Activated CD8-positive, alpha-beta memory T cell treated with anti-CD3 and anti-CD28 coated beads for 36 hours (primary cell): ENCODE results near the gene KCNQ1OT1. TPM values are rescaled to one million over a fixed set of nuclear protein-coding genes. Genes with fewer than 3 reads are reported as not detected.

Experiments used
- CTCF ChIA-PET: fragments of 350-600 bp; sonication (Branson Sonifier 250); formaldehyde crosslinking; loops from one replicate; lab custom pipeline; 2021; ENCODE audit warnings: antibody characterized with exemption; lab: Charles Lee
- POLR2A ChIA-PET: fragments of 350-600 bp; sonication (Branson Sonifier 250); formaldehyde crosslinking; loops from one replicate; lab custom pipeline; 2021; ENCODE audit warnings: antibody characterized with exemption; lab: Charles Lee
- total RNA-seq, 2 experiments: library from RNA; stranded (reverse); gene quantifications; one replicate each; pipeline ENCODE4 v1.2.3, GENCODE V29; 2021

KCNQ1OT1 gene
- total RNA-seq, 2 experiments from 2014 or later: 0.21 TPM

DNA sequence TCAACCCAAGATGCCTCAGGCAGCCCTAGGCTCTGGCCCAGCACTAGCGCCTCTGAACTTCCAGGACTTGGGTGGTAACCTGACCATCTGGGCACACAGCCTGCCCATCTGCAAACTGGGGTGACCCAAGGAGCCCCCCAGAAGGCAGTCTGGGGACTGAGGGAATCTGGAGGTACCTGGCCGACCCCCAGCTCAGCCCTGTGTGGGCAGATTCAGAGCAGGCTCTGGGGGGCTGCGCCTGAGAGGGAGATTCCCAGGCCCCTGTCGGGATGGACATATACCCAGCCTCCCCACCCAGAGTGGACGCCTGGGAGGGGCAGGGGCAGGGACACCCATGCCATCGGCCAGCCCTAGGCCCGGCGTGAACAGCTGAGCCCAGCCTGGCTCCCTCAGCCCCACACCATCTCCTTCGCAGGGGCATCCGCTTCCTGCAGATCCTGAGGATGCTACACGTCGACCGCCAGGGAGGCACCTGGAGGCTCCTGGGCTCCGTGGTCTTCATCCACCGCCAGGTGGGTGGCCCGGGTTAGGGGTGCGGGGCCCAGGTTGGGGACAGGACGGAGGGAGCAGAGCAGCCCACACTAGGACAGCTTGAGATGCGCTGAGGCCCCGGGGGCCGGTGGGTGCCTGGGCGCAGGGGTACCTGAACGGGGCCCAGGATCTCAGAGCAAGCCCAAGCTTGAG, 128.1 kb downstream of the KCNQ1OT1 start:
- ChIA-PET CTCF (no interaction called here), POLR2A (no interaction called here)

DNA sequence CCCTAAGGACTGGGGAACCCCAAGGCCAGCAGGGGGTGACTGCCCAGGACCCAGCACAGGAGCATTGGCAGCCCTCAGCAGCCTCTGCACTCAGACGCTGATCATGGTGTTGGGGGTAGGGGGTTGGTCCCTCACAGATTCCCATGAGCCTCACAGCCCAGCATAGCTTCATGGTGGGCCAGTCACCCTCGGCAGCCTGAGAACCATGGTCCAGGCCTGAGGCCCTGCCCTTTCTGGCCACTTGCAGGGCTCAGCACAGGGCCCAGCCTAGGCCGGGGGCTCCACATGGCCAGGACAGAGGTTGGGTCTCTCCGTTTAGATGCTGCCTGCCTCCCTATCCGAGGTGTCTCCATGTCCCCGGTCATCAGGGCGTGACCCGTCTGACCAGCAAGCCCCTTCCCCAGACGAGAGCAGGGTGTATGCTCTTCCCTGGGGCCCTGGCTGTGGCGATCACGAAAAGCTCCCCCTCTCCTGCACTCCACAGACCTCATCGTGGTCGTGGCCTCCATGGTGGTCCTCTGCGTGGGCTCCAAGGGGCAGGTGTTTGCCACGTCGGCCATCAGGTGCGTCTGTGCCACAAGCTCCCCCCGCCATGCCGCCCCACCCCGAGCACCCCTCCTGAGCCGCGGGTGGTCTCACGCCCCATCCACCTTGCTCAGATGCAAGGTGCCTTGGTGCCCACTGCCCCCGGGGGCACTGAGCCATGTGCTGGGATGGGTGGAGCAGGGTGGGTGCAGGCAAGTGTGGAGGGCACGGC, 128.8 kb downstream of the KCNQ1OT1 start:
- POLR2A ChIA-PET: no interaction called here
- CTCF ChIA-PET: no interaction called here

DNA sequence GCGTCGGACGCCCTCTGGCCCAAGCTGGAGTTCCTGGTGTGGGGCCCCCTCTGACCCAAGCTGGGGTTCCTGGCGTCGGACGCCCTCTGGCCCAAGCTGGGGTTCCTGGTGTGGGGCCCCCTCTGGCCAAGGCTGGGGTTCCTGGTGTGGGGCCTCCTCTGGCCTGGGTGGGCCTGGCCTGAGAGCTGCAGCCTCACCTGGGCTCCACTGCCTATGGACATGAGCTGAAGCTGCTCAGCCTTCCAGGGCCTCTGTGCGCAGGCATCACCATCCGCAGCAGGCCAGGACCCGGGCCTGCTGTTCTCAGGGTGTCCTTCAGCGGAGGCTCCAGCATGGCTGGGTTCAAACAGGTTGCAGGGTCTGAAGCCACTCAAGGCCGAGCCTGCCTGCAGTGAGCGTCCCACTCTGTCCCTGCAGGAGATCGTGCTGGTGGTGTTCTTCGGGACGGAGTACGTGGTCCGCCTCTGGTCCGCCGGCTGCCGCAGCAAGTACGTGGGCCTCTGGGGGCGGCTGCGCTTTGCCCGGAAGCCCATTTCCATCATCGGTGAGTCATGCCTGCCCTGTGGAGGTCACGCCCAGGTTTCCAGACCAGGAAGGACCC, 129.5 kb downstream of the KCNQ1OT1 start:
- CTCF ChIA-PET: no interaction called here
- POLR2A ChIA-PET: no interaction called here

DNA sequence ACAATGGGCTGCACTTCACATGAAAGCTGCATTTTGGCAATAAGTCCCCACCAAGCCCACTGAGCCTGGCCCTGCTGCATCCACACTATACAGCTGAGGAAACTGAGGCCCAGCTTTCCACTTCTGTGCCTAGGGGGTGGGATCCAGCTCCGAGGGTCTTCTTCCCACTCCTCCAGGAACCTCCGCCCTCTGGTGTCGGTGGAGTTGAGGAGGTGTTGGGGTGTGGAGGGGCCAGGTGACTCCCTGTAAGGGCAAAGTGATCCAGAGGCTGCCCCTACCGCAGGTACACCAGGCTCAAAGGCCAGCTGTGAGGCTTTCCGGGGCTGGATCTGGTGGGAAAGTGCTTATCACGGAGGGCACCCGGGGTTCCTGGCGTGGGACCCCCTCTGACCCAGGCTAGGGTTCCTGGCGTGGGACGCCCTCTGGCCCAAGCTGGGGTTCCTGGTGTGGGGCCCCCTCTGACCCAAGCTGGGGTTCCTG, 130.0 kb downstream of the KCNQ1OT1 start:
- ChIA-PET CTCF (no interaction called here), POLR2A (no interaction called here)

DNA sequence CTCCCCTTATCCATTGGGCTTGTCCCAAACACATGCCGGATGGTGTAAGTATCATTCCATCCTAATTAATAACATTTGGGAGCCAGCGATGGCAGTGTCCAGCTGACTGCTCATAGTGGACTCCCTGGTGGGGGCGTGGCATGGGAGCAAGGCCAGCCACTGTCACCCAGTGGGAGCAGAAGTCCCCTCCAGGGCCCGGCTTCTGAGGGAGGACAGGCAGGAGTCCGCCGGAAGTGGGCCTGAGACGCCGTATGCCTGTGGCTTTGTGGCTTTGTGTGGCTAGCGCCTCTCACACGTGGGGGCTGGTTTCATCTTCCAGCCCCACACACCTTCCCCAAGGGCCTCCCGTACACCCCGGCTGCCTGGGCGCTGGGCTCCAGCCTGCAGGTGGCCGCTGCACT, 130.5 kb downstream of the KCNQ1OT1 start:
- ChIA-PET CTCF (no interaction called here), POLR2A (no interaction called here)

DNA sequence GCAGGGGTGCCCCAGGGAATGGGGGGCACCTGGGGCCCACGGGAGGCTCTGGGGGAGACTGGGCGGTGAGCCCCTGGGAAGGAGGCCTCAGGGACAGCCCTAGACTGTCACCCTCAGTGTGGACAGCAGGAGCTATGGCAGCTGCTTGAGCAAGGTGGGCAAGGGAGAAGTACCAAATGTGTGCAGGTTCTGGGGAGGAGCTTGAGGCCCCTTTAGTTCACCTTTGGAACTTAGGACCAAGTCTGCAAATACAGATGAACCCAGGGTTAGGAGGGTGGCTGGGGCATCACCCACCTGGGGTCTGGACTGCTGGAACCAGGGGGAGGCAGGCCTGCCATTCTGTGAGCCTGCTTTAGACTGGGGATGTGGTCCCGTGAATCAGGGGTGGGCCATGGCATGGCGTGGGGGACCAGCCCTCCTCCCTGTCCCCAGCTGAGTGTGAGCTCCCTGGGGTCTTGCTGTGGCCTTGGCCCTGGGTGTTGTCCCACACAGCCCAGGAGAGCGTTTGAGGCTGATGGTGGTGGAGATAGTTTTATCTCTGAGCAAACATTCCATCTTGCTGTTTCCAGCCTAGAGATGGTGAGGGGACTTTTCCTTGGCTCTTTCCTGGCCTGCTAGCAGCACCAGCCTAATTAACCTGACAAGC, 132.6 kb downstream of the KCNQ1OT1 start:
- ChIA-PET POLR2A (no interaction called here), CTCF (interaction anchor here (0.8 kb wide), 1 partner anchor 146 kb away, joined by 3 read pairs; no protein-coding TSS in a partner anchor)

DNA sequence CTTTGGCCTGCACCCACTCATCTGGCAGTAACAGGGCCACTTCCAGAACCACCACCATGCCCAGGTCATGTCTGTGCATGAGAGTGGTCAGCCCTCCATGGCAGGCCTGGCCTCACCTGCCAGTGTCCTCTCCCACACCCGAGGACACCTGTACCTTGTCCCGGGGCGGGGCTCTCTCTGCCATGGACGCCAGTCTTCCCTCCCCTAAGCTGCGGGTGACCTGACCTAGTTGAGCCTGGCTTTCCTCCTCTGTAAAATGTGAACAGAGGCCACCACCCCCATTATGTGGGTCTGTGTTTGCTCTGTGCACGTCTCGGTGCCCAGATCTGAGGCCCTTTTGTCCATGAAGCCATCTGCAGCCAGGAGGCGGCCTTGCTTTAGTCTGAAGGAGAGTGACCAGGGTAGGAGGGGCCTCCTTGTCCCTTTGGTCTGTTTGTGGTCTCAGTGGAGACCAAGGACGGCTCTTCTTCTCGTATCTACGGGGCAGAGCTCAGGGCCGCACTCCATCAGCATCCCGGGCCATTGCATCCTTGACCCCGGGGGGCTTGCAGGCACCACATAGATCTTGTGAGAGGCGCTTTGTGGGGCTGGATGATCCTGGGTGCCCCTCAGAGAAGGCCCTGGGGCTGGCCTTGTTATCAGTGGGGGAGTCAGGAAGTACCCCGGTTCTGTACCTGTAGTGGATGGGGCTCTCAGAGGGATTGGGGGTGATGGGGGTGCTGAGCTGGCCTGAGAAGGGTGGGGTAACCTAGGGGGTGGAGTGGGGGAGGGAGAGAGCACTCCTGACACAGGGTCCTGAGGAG, 133.4 kb downstream of the KCNQ1OT1 start:
- POLR2A ChIA-PET: no interaction called here
- CTCF ChIA-PET: interaction anchor here (0.8 to 1.1 kb wide), 2 partner anchors 34 to 146 kb away, joined by 3 read pairs; no protein-coding TSS in a partner anchor

DNA sequence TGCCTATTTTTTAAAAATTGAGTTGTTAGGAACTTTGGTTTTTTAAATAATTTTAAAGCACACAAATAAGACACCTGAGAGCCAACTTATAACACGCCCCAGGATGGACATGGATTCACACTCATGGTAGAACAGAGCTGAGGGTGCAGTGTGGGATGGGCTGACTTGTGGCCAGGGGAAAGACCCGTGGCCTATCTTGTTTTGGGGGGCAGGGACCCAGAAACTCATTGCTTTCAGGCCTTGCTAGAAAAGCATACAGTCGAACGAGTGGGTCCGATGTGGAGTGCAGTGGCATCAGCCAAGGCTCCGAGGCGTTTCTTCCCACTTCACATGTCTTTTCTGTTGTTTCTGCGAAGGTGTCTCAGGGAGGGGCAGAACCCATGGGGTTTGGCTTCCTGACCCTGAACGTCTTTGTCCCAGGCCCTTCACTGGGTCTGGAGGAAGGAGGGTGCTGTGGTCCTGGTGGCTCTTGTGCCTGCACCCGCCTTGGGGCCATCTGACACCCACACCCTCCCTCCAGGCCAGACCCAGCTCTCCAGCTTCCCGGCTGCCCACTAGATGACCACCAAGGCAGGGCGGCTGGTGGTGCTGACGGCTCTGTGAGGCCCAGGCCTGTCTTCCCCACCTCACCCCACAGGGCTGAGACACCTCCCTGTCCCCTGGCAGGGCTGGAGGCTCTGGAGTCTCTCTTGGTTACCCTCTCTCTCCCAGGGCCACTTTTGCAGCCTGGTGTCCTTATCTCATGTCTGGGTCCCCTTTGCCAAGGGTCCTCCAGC, 134.2 kb downstream of the KCNQ1OT1 start:
- ChIA-PET CTCF (interaction anchor here (1.1 kb wide), 1 partner anchor 34 kb away, joined by 3 read pairs; no protein-coding TSS in a partner anchor), POLR2A (no interaction called here)

DNA sequence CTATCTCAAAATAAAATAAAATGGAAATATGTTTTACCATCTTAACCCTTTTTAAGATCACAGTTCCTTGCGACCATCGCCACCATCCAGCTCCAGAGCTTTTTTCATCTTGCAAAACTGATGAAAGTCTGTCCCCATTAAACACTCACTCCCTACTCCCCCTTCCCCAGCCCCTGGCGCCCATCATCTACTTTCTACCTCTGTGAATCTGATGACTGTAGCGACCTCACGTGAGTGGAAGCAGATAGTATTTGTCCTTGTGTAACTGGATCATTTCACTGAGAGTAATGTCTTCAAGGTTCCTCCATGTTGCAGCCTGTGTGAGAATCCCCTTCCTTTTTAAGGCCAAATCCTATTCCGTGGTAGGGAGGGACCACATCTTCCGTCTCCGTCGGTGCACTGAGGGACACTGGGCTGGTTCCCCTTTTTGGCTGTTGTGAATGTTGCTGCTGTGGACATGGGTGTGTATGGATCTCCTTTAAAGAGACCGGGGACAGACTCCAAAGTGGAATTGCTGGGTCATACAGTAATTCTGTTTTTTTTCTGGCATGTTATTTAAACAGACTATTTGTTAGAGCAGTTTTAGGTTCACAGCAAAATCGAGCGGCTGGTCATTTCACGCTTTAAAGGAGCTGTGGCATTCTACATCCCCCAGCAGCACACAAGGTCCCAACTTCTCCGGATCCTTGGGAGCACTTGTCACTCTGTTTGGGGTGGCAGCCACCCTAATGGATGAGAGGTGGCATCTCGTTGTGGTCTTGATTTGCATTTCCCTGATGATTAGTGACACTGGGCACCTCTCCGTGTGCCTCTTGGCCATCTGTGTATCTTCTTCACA, 135.0 kb downstream of the KCNQ1OT1 start:
- CTCF ChIA-PET: interaction anchor here (1.1 kb wide), 1 partner anchor 33 kb away, joined by 3 read pairs; no protein-coding TSS in a partner anchor
- POLR2A ChIA-PET: no interaction called here

DNA sequence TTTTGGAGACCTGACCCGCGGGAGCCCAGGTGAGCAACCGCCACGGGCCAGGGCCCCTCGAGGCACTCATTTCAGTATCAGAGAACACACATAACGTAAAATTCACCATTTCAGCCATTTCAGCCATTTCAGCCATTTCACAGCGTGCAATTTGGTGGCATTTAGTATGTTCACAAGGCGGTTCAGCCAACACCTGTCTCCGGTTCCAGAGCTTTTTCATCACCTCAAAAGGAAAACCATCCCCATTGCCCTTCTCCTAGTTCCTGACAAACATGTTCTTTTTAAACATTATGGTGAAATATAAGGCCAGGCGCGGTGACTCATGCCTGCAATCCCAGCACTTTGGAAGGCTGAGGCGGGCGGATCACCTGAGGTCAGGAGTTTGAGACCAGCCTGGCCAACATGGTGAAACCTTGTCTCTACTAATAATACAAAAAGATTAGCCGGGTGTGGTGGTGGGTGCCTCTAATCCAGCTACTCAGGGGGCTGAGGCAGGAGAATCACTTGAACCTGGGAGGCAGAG, 135.7 kb downstream of the KCNQ1OT1 start:
- CTCF ChIA-PET: no interaction called here
- POLR2A ChIA-PET: no interaction called here

DNA sequence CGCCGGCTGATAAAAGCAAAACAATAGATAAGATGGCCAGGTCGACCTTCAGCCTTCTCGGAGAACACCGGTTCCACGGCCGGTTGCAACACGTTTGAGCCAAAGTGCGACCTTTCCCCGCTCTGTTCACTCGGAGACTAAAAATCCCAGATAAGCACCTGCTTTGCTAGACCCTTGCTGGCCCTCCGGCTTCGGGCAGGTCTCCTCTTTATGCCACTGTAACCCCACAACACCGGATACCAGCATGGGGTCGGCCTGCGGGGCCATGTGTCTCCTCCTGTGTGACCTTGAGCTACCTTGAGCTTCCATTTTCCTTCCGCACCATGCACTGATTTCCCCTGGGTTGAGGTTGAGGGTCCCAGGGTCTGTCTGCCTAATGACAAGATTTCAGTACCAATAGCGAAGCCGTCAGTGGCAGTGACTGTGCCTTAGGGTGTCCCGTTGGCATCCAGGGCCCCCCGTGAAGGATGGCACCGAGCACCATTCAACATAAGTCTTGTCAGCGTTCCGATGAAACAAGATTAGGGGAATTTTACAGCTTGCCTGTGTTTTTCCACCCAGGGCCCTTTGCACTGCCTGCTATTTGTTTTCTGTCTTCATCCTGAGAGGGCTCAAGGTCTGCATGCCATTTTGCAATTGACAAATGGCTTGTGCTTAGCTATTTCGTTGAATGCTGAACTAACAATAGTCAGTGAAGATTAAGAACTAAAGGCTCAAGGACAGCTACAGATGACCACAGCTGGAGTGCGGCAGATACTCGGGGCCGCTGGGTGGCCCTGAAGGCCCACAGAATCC, 136.4 kb downstream of the KCNQ1OT1 start:
- POLR2A ChIA-PET: no interaction called here
- CTCF ChIA-PET: no interaction called here

DNA sequence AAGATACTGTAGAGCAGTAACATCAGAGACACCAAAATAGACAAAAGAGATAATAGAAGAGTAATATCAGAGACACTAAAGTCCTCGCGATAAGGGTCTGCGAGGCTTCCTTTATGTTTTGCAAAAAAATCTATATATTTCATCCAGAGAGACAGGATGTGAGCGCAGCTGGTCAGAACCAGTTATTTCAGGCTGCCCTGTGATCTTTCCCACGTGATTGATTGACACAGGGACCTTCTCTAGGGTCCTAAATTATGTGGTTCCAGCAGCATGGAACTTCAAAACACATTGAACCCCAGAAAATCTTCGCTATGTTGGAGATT, 136.9 kb downstream of the KCNQ1OT1 start:
- ChIA-PET POLR2A (no interaction called here), CTCF (no interaction called here)

DNA sequence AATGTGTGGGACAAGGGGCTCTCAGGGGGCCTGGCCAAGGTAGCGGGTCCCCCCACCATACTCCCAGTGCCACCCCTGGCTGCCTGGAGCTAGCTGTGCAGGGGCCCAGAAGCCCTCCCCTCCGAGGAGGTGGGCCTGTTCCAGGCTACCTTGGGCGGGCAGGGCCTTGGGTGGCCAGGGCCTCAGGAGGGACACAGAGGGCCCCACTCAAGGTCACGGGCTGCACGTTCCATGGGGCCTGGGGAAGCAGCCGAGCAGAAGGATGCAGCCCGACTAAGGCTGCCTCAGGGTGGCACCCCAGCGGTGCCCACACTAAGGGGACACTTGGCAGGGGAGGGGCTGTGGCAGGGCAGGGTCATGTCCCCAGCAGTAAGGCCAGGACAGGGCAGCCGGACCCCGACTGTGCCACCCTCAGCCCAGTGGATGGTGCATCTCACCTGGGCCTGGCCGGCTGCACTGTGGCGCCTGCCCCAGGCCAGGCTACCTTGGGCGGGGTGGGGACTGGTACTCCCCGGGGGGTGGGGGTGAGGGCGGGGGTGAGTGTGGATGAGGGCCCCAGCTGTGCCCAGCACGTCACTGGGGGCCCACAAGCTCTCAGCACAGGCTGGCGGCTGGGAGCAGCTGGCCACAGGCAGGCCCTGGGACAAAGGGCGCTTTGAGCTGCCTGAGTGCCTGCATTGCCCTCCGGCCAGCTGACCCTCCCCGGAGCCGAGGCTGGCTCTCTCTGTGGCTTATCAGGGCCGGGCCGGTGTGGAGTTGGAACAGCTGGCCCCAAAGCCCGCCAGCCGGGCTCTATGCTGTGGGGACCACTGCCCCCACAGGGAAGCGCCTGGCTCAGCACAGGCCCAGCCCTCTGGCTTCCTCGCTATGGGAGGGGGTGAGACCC, 137.9 kb downstream of the KCNQ1OT1 start:
- ChIA-PET CTCF (no interaction called here), POLR2A (interaction anchor here (0.6 kb wide), 1 partner anchor 113 kb away, joined by 3 read pairs; no protein-coding TSS in a partner anchor)

DNA sequence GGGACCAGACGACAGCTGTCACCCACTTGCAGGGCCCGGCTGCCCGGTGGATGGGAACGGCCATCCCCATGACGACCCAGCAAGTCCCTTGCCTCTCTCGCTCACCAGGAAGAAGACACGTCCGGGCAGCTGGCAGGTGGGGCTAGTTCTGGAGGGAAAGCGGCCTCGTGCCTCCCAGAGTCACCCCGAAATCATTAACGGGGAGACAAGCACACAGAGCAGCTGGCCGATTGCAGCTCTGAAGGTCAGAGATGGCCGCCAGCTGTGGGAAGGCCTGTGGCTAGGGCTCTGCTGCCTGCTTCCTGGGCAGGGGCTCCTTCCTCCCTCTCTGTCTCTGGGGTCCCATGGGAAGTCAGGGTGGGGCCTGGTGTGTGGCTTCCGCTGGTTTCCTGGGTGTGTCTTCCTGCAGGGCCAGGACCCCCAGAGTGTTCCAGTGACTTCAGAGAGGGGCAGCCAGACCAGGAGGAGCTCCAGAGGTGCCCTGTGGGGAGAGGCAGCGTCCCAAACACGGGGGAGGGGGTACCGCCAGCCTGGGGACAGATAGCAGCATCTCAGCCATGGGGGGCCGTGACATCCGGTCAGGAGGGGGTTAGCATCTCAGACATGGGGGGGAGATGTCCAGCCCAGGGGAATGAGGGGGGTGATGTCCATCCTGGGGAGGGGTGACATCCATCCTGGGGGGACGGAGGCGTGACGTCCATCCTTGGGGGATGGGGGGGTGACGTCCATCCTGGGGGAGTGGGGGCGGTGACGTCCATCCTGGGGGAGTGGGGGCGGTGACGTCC, 140.1 kb downstream of the KCNQ1OT1 start:
- ChIA-PET POLR2A (no interaction called here), CTCF (interaction anchor here (1.2 kb wide), 1 partner anchor 27 kb away, joined by 3 read pairs; no protein-coding TSS in a partner anchor)
